HEK293T (cell line): ENCODE results near the gene TEAD1.

Experiments
- ARNT ChIP-seq: fragments of 450-650 bp; IDR thresholded peaks from 2 replicates; pipeline ENCODE4 v1.6.1; 2017; ENCODE audit warnings: mild to moderate bottlenecking
- BHLHE40 ChIP-seq: fragments of 450-650 bp; IDR thresholded peaks from 2 replicates; pipeline ENCODE4 v1.6.1; 2016; ENCODE audit warnings: mild to moderate bottlenecking, moderate library complexity, borderline replicate concordance
- FOXK2 ChIP-seq: fragments of 450-650 bp; IDR thresholded peaks from 2 replicates; pipeline ENCODE4 v1.6.1; 2016; ENCODE audit warnings: mild to moderate bottlenecking
- LEF1 ChIP-seq: fragments of 450-650 bp; IDR thresholded peaks from 2 replicates; pipeline ENCODE4 v1.6.1; 2017; ENCODE audit warnings: mild to moderate bottlenecking, borderline replicate concordance
- PKNOX1 ChIP-seq: fragments of 450-650 bp; IDR thresholded peaks from 2 replicates; pipeline ENCODE4 v1.6.1; 2016
- SP1 ChIP-seq: fragments of 450-650 bp; IDR thresholded peaks from 2 replicates; pipeline ENCODE4 v1.6.1; 2017
- ZNF384 ChIP-seq: fragments of 450-650 bp; IDR thresholded peaks from 2 replicates; pipeline ENCODE4 v1.6.1; 2016

GRCh38 chr11:12834630-12835029, 160.4 kb downstream of the TEAD1 start:
- no peak for TF ChIP-seq PKNOX1
- no peak for TF ChIP-seq SP1
- no peak for TF ChIP-seq FOXK2
- no peak for TF ChIP-seq ARNT
- TF ChIP-seq BHLHE40: no peak
- no peak for TF ChIP-seq LEF1
- TF ChIP-seq ZNF384: no peak
